ENCODE measurements around the gene MAP1A.

Gene MAP1A

DNA sequence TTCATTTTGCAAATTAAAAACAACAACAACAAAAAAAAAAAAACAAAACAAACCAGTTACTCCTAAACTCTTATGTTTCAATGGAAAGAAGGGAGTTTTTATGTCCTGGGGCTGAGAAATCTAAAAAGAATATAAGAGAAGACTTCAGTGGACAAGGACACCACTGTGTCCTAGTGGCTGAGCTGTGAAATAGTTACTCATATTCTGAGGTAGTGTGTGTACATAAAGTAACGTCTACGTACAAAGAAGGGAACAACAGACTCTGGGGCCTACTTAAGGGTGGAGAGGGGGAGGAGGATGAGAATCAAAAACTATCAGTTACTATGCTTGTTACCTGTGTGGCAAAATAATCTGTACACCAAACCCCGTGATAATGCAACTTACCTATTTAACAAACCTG lies 18.4 kb upstream of the MAP1A start:
- DNase-seq (ENCODE audit: low spot score): no peak
- Histone ChIP-seq H3K4me3 (no peak overlapping the region), H3K27ac (no peak overlapping the region)
- no peak for TF ChIP-seq CTCF (IDR thresholded peaks at IDR 0.05)

GRCh38 chr15:43499635-43500034 lies 17.8 kb upstream of the MAP1A start:
- TF ChIP-seq CTCF (IDR thresholded peaks at IDR 0.05): no peak
- Histone ChIP-seq H3K27ac (no peak overlapping the region), H3K4me3 (no peak overlapping the region)
- DNase-seq (ENCODE audit: low spot score): no peak

DNA sequence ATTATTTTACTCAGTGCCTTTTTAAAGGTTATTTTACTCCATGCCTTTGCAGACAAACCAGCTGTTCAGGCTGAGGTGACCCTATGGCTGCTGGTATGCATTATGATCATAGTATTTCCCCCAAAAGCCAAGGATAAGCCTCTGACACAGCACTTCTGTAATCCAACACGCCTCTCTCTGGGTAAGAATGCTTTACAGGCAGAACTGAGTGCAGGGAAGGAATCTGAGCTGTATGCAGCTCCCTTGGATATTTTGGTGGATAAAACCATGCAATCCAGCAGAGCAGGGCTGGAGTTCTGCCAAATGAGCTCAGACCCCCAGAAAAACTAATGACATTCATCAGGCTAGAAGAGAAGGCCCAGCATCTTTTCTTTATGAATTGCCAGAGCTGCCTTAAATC lies 11.7 kb upstream of the MAP1A start:
- H3K4me3 ChIP-seq: no peak overlapping the region
- no peak for TF ChIP-seq CTCF (IDR thresholded peaks at IDR 0.05)
- no peak for DNase-seq (ENCODE audit: low spot score)
- H3K27ac ChIP-seq: no peak overlapping the region

DNA sequence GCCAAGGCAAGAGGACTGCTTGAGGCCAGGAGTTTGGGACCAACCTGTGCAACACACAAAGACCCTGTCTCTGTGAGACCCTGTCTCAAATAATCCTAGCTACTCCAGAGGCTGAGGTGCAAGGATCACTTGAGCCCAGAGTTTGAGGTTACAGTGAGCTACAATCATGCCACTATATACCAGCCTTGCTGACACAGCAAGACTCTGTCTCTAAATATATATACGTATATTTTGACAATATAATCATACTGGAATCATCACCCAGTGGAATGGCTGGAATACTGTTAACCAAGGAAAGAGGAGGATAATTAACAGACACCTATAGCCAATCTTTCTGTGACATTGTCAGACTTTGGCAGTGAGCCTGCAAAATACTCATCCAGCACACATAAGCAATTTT lies 9.0 kb upstream of the MAP1A start:
- Histone ChIP-seq H3K4me3 (no peak overlapping the region), H3K27ac (peak overlapping the region in 1 of 2 donors; percentile 85)
- TF ChIP-seq CTCF (IDR thresholded peaks at IDR 0.05): no peak
- no peak for DNase-seq (ENCODE audit: low spot score)

DNA sequence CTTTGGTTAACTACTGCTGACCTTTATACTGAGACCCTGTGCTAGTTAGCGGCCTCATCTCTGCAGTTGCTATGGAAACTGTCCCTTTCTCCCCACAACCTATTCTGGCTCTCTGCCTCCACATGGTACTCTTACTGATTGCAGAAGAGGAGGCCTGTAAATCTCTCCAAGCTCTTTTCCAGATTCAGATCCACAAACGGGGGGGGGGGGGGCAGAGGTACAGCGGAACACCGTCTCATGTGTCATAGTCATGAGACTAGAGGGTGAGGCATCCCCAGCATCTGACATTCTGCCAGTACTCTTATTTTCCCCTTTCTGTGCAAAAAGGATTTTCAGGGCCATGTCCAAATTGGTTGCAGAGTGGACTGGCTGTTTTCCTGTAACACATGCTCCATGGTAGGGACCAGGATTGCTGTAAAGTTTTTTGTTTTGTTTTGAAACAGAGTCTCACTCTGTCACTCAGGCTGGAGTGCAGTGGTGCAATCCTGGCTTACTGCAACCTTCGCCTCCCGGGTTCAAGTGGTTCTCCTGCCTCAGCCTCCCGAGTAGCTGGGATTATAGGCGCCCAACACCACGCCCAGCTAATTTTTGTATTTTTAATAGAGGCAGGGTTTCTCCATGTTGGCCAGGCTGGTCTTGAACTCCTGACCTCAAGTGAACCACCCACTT lies 8.3 kb upstream of the MAP1A start:
- H3K27ac ChIP-seq: peak overlapping the region in 1 of 2 donors; percentile 85
- no peak overlapping the region for H3K4me3 ChIP-seq
- no peak for DNase-seq (ENCODE audit: low spot score)
- no peak for TF ChIP-seq CTCF (IDR thresholded peaks at IDR 0.05)

GRCh38 chr15:43509660-43510199 lies 7.7 kb upstream of the MAP1A start:
- no peak for TF ChIP-seq CTCF (IDR thresholded peaks at IDR 0.05)
- H3K27ac ChIP-seq: peak overlapping the region; percentile 80 to 85
- H3K4me3 ChIP-seq: peak overlapping the region; percentile 74
- no peak for DNase-seq (ENCODE audit: low spot score)

All from coronary artery (tissue), 2 donors.